Ascending aorta (tissue), 2 donors: ENCODE results near the gene RNF4. TPM values are rescaled to one million over a fixed set of nuclear protein-coding genes. Genes with fewer than 3 reads are reported as not detected.

ENCODE experiments used
- DNase-seq, 2 donors: peaks; one replicate each; pipeline ENCODE4 v3.0.0-alpha.2; 2019; ENCODE audit warnings: low spot score in 2 of 2
- H3K27ac ChIP-seq, 2 donors: fragments of 200-600 bp; sonication (generic); one replicate each; pipeline ENCODE4 v1.5.1; 2016 to 2017; ENCODE audit warnings: mild to moderate bottlenecking in 1 of 2
- H3K27me3 ChIP-seq: fragments of 200-600 bp; sonication (generic); one replicate; pipeline ENCODE4 v1.5.1; 2017
- H3K36me3 ChIP-seq, 2 donors: fragments of 200-600 bp; sonication (generic); one replicate each; pipeline ENCODE4 v1.5.1; 2016
- H3K4me1 ChIP-seq, 2 donors: fragments of 200-600 bp; sonication (generic); one replicate each; pipeline ENCODE4 v1.5.1; 2016 to 2017; ENCODE audit warnings: mild to moderate bottlenecking in 1 of 2
- H3K4me3 ChIP-seq, 2 donors: fragments of 200-600 bp; sonication (generic); one replicate each; pipeline ENCODE4 v1.5.1; 2016 to 2017; ENCODE audit warnings: mild to moderate bottlenecking in 1 of 2
- H3K9me3 ChIP-seq, 2 donors: fragments of 200-600 bp; sonication (generic); one replicate each; pipeline ENCODE4 v1.5.1; 2016
- intact Hi-C: fragments of 100-400 bp; cut with DNase I; formaldehyde crosslinking; loops from one replicate; pipeline ENCODE4 v1.15.1; 2023
- total RNA-seq: library from RNA; depleted of rRNA; stranded (reverse); fragments of >200 nt; gene quantifications from one replicate; pipeline ENCODE4 v1.1.0, GENCODE V29; 2016
- TF ChIP-seq, protein P1 (sequence below), 3 experiments: fragments of 200-600 bp in 2 of 3; fragments of 450-650 bp in 1 of 3; sonication (generic) in 2 of 3; IDR thresholded peaks; one replicate each; pipeline ENCODE4 v1.5.1; 2016 to 2019; ENCODE audit warnings: antibody characterized with exemption in 3 of 3, mild to moderate bottlenecking in 1 of 3, moderate library complexity in 1 of 3

The RNF4 gene
- total RNA-seq, 1 donor from 2014 or later = 19.3 TPM

DNA sequence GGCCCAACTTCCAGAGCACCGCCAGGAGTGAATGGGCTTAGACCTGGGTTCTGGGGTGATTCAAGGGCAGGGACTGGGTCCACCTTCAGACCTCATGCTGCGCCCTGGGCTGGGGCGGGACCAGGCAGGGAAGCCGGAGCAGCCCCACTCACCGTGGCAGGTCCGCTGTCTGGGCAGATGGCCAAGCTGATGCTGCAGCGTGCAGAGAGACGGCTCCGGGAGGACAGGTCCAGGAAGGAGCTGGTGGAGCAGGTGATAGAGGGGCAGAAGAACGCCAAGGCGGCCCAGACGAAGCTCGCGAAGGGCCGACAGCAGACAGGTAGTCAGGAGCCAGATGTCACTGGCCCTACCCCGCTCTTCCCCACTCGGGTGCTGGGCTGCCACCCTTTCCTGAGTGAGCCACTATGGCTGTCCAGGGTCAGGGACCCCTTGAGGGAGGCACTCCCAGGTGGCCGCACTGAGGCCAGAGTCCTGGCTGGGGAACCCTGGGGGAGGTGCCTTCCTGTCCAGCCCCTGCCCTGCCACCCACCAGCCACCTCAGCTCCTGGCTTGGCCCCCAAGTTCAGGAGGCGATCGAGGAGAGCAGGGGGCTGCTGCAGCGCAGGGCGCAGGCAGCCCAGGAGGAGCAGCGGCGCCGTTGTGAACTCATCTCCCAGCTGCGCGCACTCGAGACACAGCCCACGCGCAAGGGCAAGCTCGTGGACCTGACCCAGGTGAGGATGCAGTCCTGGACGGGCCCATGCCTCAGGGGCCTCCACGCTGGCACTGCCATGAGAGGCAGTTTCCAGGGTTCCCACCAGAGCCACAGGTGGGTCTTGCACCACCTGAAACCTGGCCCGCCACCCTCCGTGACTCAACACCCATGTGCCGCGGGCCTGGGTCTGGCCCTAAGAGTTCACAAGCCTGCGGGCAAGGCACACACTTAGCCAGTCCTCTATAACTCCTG lies 10.1 kb upstream of the RNF4 start:
- TF ChIP-seq, protein P1, sequence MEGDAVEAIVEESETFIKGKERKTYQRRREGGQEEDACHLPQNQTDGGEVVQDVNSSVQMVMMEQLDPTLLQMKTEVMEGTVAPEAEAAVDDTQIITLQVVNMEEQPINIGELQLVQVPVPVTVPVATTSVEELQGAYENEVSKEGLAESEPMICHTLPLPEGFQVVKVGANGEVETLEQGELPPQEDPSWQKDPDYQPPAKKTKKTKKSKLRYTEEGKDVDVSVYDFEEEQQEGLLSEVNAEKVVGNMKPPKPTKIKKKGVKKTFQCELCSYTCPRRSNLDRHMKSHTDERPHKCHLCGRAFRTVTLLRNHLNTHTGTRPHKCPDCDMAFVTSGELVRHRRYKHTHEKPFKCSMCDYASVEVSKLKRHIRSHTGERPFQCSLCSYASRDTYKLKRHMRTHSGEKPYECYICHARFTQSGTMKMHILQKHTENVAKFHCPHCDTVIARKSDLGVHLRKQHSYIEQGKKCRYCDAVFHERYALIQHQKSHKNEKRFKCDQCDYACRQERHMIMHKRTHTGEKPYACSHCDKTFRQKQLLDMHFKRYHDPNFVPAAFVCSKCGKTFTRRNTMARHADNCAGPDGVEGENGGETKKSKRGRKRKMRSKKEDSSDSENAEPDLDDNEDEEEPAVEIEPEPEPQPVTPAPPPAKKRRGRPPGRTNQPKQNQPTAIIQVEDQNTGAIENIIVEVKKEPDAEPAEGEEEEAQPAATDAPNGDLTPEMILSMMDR (IDR thresholded peaks at IDR 0.05) = no peak
- Histone ChIP-seq H3K27me3 (no peaks in the 10 kb centered on the region), H3K4me3 (no peak overlapping the region), H3K4me1 (peaks cover 4 to 8% of the 10 kb centered on the region in 2 donors), H3K9me3 (no peaks in the 10 kb centered on the region), H3K36me3 (no peaks in the 10 kb centered on the region), H3K27ac (no peak overlapping the region)
- intact Hi-C loops = no loop called here
- DNase-seq = no peak

DNA sequence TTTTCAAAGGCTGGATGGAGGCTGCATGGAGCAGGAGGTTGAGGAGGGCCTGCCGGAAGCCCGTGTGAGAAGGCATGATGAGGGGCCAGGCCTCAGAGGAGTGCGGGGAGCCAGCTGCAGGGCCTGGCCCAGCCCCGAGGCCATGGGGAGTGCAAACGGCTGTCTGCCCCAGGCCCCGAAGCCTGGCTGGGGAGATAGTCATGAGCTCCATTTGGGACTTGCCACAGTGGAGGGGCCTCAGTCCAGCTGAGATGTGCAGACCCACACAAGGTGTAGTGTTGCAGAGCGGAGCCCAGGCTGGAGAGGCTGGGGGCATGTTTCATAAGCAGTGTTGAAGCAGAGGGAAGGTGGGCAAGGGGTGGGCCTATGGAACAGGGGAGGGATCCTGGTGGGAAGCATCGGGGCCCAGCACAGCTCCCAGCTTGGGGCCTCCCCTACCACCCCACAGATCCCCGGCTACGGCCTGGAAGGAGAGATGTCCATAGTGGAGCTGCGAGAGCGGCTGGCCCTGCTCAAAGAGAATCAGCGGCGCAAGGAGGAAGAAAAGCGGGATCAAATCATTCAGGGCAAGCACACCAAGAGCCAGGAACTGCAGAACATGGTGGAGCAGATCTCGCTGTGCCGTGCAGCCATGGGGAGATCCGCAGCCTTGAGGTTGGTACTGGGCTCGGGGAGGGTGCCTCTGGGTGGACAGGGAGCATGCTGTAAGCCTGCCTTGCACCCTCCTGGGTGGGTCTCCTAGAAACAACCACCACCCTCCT lies 9.1 kb upstream of the RNF4 start:
- H3K27ac ChIP-seq = no peak overlapping the region
- H3K9me3 ChIP-seq = no peaks in the 10 kb centered on the region
- no peaks in the 10 kb centered on the region for H3K36me3 ChIP-seq
- H3K4me3 ChIP-seq = no peak overlapping the region
- H3K27me3 ChIP-seq = no peaks in the 10 kb centered on the region
- H3K4me1 ChIP-seq = peaks cover 4 to 8% of the 10 kb centered on the region in 2 donors
- intact Hi-C loops = loop anchor here (10.0 kb wide), 2 partner anchors 475 to 505 kb away; partner anchors contain the start of genes GRK4 and NOP14
- TF ChIP-seq, protein P1 (IDR thresholded peaks at IDR 0.05) = no peak
- DNase-seq = no peak

DNA sequence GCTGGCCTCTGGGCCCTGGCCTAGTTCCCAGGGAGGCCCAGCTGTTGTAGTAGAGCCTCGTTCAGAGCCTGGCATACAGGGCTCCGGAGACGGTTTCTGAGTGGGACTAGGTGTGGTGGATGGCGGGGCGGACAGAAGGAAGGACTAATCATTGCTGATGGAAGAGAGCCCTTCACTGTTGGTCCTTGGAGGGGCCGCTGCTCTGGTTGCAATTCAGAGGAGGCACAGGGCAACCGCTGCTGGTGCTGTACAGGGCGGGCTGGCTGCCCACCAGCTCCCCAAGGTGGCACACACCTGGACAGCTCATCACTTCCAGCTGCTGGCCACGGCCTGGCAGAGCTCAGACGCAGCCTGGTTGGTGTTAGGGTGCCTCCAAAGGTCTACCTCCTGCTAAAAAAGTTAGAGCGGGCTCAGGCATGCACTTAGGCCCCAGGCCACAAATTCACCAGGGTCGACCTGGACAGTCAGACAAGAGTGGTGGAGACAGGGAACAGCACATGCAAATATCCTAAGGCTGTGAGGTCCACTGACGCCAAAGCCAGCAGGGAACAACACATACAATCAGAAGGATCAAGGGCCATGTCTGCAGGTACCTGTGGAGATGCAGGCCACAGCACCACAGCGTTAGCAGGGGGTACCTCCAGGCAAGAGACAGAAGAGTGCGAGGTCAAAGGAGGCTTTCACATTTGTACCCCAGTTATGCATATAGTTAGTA lies 7.5 kb upstream of the RNF4 start:
- H3K4me3 ChIP-seq = no peak overlapping the region
- no peak for DNase-seq
- H3K27me3 ChIP-seq = no peaks in the 10 kb centered on the region
- H3K4me1 ChIP-seq = peaks cover 4 to 8% of the 10 kb centered on the region in 2 donors
- TF ChIP-seq, protein P1 (IDR thresholded peaks at IDR 0.05) = no peak
- H3K27ac ChIP-seq = no peak overlapping the region
- no peaks in the 10 kb centered on the region for H3K9me3 ChIP-seq
- intact Hi-C loops = loop anchor here (10.0 kb wide), 2 partner anchors 473 to 503 kb away; partner anchors contain the start of genes GRK4 and NOP14
- no peaks in the 10 kb centered on the region for H3K36me3 ChIP-seq

DNA sequence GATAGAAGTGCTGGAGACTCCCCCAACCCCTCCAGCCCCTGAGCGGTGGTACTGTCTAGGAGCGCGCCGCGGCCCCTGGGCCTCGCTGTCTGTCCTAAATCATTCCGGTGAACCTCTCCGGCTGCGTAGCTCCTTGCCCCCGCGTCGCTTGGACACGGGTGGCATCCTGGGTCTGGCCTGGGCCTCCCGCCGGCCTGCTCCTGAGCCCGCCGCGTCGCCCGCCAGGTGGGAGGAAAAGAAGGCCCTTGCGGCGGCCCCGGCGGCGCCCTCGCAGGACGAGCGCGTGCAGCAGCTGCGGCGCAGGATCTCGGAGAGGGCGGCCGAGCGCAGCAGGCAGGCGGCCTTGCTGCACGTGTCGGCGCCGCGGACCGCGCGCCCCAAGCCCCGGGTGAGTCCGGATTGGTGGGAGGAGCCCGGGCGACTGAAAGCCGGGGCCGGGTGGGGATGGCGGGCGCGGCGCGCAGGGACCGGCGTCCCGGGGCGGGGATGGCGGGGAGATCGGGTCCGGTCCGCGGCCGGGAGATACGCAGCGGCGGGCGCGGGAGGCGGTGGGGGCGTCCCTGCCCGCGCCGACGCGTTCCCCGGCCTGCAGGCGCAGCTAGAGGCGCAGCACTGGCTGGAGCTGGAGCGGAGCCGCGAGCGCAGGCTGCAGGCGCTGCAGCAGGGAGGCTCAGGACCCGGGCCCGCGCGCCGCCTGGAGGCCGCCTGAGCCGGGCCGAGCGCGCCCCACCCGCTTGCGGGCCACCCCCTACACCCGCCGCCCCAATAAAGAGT lies 6.5 kb upstream of the RNF4 start:
- TF ChIP-seq, protein P1 (IDR thresholded peaks at IDR 0.05) = peak in 2 of 3 experiments; percentile 32 to 68
- no peaks in the 10 kb centered on the region for H3K9me3 ChIP-seq
- peak overlapping the region in 1 of 2 donors; percentile 26 for H3K27ac ChIP-seq
- peak in 1 of 2 donors; percentile 77 for DNase-seq
- H3K27me3 ChIP-seq = no peaks in the 10 kb centered on the region
- peaks cover 4 to 8% of the 10 kb centered on the region in 2 donors for H3K4me1 ChIP-seq
- intact Hi-C loops = loop anchor here (2.0 to 10.0 kb wide), 3 partner anchors 242 to 502 kb away; partner anchors contain the start of genes GRK4 and NOP14
- no peaks in the 10 kb centered on the region for H3K36me3 ChIP-seq
- H3K4me3 ChIP-seq = peak overlapping the region; percentile 50 to 74
